Parathyroid adenoma (tissue), 2 donors: ENCODE data around the gene ADCY5.

Experiments used
- H2AFZ ChIP-seq: fragments of 300-600 bp; sonication (generic); one replicate; pipeline ENCODE4 v1.7.0; 2017; ENCODE audit warnings: antibody characterized with exemption, mild to moderate bottlenecking
- H3K27ac ChIP-seq: fragments of 300-600 bp; sonication (generic); one replicate; pipeline ENCODE4 v1.7.0; 2017
- H3K27me3 ChIP-seq: fragments of 300-600 bp; sonication (generic); one replicate; pipeline ENCODE4 v1.7.0; 2017; ENCODE audit warnings: low read length; ENCODE audit not compliant: control insufficient read depth, insufficient read depth
- H3K36me3 ChIP-seq: fragments of 300-600 bp; sonication (generic); one replicate; pipeline ENCODE4 v1.7.0; 2017; ENCODE audit warnings: low read length; ENCODE audit not compliant: control insufficient read depth, insufficient read depth
- H3K4me1 ChIP-seq: fragments of 300-600 bp; sonication (generic); one replicate; pipeline ENCODE4 v1.7.0; 2017; ENCODE audit warnings: control low read depth
- H3K4me2 ChIP-seq: fragments of 300-600 bp; sonication (generic); one replicate; pipeline ENCODE4 v1.7.0; 2017; ENCODE audit warnings: low read length
- H3K4me3 ChIP-seq: fragments of 300-600 bp; sonication (generic); one replicate; pipeline ENCODE4 v1.7.0; 2017; ENCODE audit warnings: low read depth, low read length
- H3K79me2 ChIP-seq: fragments of 300-600 bp; sonication (generic); one replicate; pipeline ENCODE4 v1.7.0; 2017; ENCODE audit warnings: control low read depth
- H3K9ac ChIP-seq: fragments of 300-600 bp; sonication (generic); one replicate; pipeline ENCODE4 v1.7.0; 2017; ENCODE audit warnings: mild to moderate bottlenecking
- H3K9me3 ChIP-seq: fragments of 300-600 bp; sonication (generic); one replicate; pipeline ENCODE4 v1.7.0; 2017; ENCODE audit warnings: low read length; ENCODE audit not compliant: control insufficient read depth
- TF ChIP-seq, protein P1 (sequence below): fragments of 300-600 bp; sonication (generic); IDR thresholded peaks from one replicate; pipeline ENCODE4 v1.7.0; 2017; ENCODE audit warnings: antibody characterized with exemption, mild to moderate bottlenecking
- donor health status: primary hyperparathyroidism.

Gene ADCY5

GRCh38 chr3:123394391-123395020 lies 54.4 kb downstream of the ADCY5 start:
- H3K27me3 ChIP-seq, result no peaks in the 10 kb centered on the region
- H3K4me1 ChIP-seq, result peaks cover 4% of the 10 kb centered on the region
- no peak overlapping the region for H3K4me2 ChIP-seq
- no peaks in the 10 kb centered on the region for H3K9me3 ChIP-seq
- no peak overlapping the region for H3K4me3 ChIP-seq
- no peak overlapping the region for H3K9ac ChIP-seq
- H2AFZ ChIP-seq, result no peak overlapping the region
- H3K27ac ChIP-seq, result no peak overlapping the region
- peaks cover 2% of the 10 kb centered on the region for H3K79me2 ChIP-seq
- TF ChIP-seq, protein P1, sequence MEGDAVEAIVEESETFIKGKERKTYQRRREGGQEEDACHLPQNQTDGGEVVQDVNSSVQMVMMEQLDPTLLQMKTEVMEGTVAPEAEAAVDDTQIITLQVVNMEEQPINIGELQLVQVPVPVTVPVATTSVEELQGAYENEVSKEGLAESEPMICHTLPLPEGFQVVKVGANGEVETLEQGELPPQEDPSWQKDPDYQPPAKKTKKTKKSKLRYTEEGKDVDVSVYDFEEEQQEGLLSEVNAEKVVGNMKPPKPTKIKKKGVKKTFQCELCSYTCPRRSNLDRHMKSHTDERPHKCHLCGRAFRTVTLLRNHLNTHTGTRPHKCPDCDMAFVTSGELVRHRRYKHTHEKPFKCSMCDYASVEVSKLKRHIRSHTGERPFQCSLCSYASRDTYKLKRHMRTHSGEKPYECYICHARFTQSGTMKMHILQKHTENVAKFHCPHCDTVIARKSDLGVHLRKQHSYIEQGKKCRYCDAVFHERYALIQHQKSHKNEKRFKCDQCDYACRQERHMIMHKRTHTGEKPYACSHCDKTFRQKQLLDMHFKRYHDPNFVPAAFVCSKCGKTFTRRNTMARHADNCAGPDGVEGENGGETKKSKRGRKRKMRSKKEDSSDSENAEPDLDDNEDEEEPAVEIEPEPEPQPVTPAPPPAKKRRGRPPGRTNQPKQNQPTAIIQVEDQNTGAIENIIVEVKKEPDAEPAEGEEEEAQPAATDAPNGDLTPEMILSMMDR, result no peak
- no peaks in the 10 kb centered on the region for H3K36me3 ChIP-seq

- TF ChIP-seq, protein P1, result no peak
- Histone ChIP-seq H2AFZ (no peak overlapping the region), H3K4me1 (no peaks in the 10 kb centered on the region), H3K9me3 (no peaks in the 10 kb centered on the region), H3K27ac (no peak overlapping the region), H3K9ac (no peak overlapping the region), H3K27me3 (no peaks in the 10 kb centered on the region), H3K36me3 (no peaks in the 10 kb centered on the region), H3K4me3 (no peak overlapping the region), H3K79me2 (peaks cover 2% of the 10 kb centered on the region), H3K4me2 (no peak overlapping the region)
These were observed 55.8 kb downstream of the ADCY5 start for GRCh38 chr3:123392871-123393620.

GRCh38 chr3:123392368-123392767 lies 56.5 kb downstream of the ADCY5 start:
- H2AFZ ChIP-seq, result no peak overlapping the region
- H3K9ac ChIP-seq, result no peak overlapping the region
- no peak overlapping the region for H3K4me3 ChIP-seq
- H3K27ac ChIP-seq, result no peak overlapping the region
- H3K9me3 ChIP-seq, result no peaks in the 10 kb centered on the region
- no peaks in the 10 kb centered on the region for H3K36me3 ChIP-seq
- no peaks in the 10 kb centered on the region for H3K27me3 ChIP-seq
- no peaks in the 10 kb centered on the region for H3K4me1 ChIP-seq
- H3K79me2 ChIP-seq, result peaks cover 2% of the 10 kb centered on the region
- TF ChIP-seq, protein P1, result no peak
- H3K4me2 ChIP-seq, result no peak overlapping the region

- no peaks in the 10 kb centered on the region for H3K9me3 ChIP-seq
- H3K4me3 ChIP-seq, result no peak overlapping the region
- no peaks in the 10 kb centered on the region for H3K4me1 ChIP-seq
- no peak overlapping the region for H2AFZ ChIP-seq
- H3K9ac ChIP-seq, result no peak overlapping the region
- H3K4me2 ChIP-seq, result no peak overlapping the region
- H3K27ac ChIP-seq, result no peak overlapping the region
- H3K36me3 ChIP-seq, result no peaks in the 10 kb centered on the region
- H3K79me2 ChIP-seq, result peaks cover 2% of the 10 kb centered on the region
- H3K27me3 ChIP-seq, result no peaks in the 10 kb centered on the region
- TF ChIP-seq, protein P1, result no peak
These were observed 57.9 kb downstream of the ADCY5 start for GRCh38 chr3:123390865-123391600.
